PFSK-1 (cell line): Measurements from ENCODE around the gene UBE2H.
A peak's percentile ranks its signal among the peaks of the same experiment; 100 is the strongest.

Experiments used
- POLR2AphosphoS5 ChIP-seq: IDR thresholded peaks from 2 replicates; pipeline ENCODE4 v1.6.1; 2012; ENCODE audit warnings: low read depth, mild to moderate bottlenecking, control low read depth, low read length, moderate library complexity
- TAF1 ChIP-seq: IDR thresholded peaks from 2 replicates; pipeline ENCODE4 v1.6.1; 2012; ENCODE audit warnings: low read length, control low read depth, borderline replicate concordance; ENCODE audit not compliant: insufficient read depth

- peak; percentile 88 for TF ChIP-seq POLR2AphosphoS5
- peak; percentile 89 for TF ChIP-seq TAF1
Observed at GRCh38 chr7:129952653-129953560, at the start of gene UBE2H.
